22Rv1 (cell line): Measurements from ENCODE around the gene TFAP2A.

Source experiments
- CTCF ChIP-seq: fragments of 450-650 bp; IDR thresholded peaks from 2 replicates; pipeline ENCODE4 v1.5.1; 2017; ENCODE audit warnings: mild to moderate bottlenecking
- ZFX ChIP-seq: fragments of 450-650 bp; IDR thresholded peaks from 2 replicates; pipeline ENCODE4 v1.6.1; 2017; ENCODE audit warnings: antibody characterized with exemption, borderline replicate concordance

DNA sequence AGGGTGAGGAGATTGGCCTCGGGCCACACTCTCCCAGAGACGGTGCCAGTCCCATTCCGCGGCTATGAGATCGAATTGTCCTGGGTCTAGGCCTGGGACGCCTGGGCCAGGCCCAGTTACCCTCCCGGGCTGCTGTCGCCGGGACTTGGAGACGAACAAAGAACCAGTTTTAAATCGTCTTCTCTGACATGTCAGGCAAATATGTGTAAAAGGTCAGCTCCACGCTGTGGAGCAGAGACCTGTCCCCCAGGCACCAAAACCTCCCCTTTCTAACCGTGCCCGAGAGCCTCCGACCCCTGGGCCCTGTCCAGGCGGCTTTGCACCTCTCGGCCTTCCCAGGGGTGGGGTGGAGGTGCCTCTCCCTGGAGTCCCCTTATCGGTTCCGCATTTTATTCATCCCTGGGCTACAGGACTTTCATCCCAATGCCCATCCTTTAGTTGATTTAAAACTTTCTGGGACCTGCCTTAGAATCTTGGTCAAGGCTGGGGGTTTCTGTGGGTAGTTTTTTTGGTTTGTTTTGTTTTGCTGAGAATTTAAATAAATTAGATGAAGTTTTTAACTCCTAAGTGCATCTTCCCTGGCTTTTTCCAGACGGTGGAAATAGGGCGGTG is 5.8 kb upstream of the TFAP2A start:
- TF ChIP-seq CTCF: no peak
- no peak for TF ChIP-seq ZFX
